K562 (cell line): ENCODE results near the gene AUNIP. TPM values are rescaled to one million over a fixed set of nuclear protein-coding genes. Genes with fewer than 3 reads are reported as not detected.

ENCODE experiments used
- CHD1 ChIP-seq: fragments of 200-600 bp; sonication (generic); IDR thresholded peaks from one replicate; pipeline ENCODE4 v1.6.1; 2012; ENCODE audit warnings: mild to moderate bottlenecking, moderate library complexity, low read length, inconsistent platforms
- CREM ChIP-seq: IDR thresholded peaks from 2 replicates; pipeline ENCODE4 v1.6.1; 2014; ENCODE audit warnings: antibody characterized with exemption, low read depth
- PML ChIP-seq: IDR thresholded peaks from 2 replicates; pipeline ENCODE4 v1.6.1; 2012; ENCODE audit warnings: low read length, inconsistent platforms
- POLR2AphosphoS2 ChIP-seq: IDR thresholded peaks from 2 replicates; pipeline ENCODE4 v1.6.1; 2012; ENCODE audit warnings: low read length, improper control_type of control experiment
- SMAD4 ChIP-seq: fragments of 250-450 bp; sonication (Bioruptor Pico); conservative IDR thresholded peaks from 2 replicates; pipeline ENCODE4 v1.8.0; 2021; ENCODE audit warnings: inconsistent platforms, mild to moderate bottlenecking, moderate library complexity
- TEAD2 ChIP-seq: fragments of 450-650 bp; IDR thresholded peaks from 2 replicates; pipeline ENCODE4 v1.6.1; 2016; ENCODE audit warnings: missing genetic modification characterization, control low read depth, missing compliant biosample characterization
- TGIF2 ChIP-seq: sonication (generic); formaldehyde crosslinking; IDR thresholded peaks from 2 replicates; pipeline ENCODE4 v1.8.1; 2022; ENCODE audit warnings: mild to moderate bottlenecking, missing genetic modification reagents, moderate library complexity
- WHSC1 ChIP-seq: IDR thresholded peaks from one replicate; pipeline ENCODE4 v1.6.1; 2012; ENCODE audit warnings: low read length, control low read depth, inconsistent platforms
- ZNF324 ChIP-seq: fragments of 250-450 bp; sonication (Bioruptor Pico); IDR thresholded peaks from 2 replicates; pipeline ENCODE4 v1.4.0; 2020; ENCODE audit warnings: mild to moderate bottlenecking
- ZNF583 ChIP-seq: fragments of 250-450 bp; sonication (Bioruptor Pico); IDR thresholded peaks from 2 replicates; pipeline ENCODE4 v1.4.0; 2020
- polyA plus RNA-seq, 8 experiments: library from polyadenylated mRNA; depleted of rRNA in 4 of 8; stranded (reverse) in 5 of 8; unstranded in 3 of 8; fragments of >200 nt; fragmentation: Nextera tagmentation in 2 of 8; fragmentation: Illumina TruSeq in 1 of 8; extraction: Ambion mirVana in 2 of 8; extraction: Trizol in 1 of 8; gene quantifications; 2 replicates each; pipeline versions ENCODE4 v1.2.1 to v1.2.3, GENCODE V29; 2011 to 2014; ENCODE audit warnings: inconsistent platforms in 1 of 8, missing spikeins in 1 of 8
- total RNA-seq, 7 experiments: library from RNA; depleted of rRNA in 6 of 7; stranded (reverse); fragments of >200 nt in 6 of 7; fragmentation: Illumina TruSeq in 2 of 7; extraction: Trizol in 2 of 7; gene quantifications; 2 replicates each; pipeline versions ENCODE4 v1.2.1 to v1.2.3, GENCODE V29; 2011 to 2021; ENCODE audit warnings: low replicate concordance in 1 of 7
- TF ChIP-seq, protein P1 (sequence below), 2 experiments: fragments of 250-450 bp in 1 of 2; fragments of 450-650 bp in 1 of 2; sonication (Bioruptor Pico) in 1 of 2; IDR thresholded peaks; 2 replicates each; pipeline versions ENCODE4 v1.6.1 to v1.8.0; 2016 to 2021; ENCODE audit warnings: mild to moderate bottlenecking in 2 of 2, moderate library complexity in 2 of 2, missing compliant biosample characterization in 1 of 2, missing genetic modification characterization in 1 of 2
- TF ChIP-seq, protein P2 (sequence below), 2 experiments: IDR thresholded peaks; 2 replicates each; pipeline ENCODE4 v1.6.1; 2012; ENCODE audit warnings: improper control_type of control experiment in 2 of 2, low read depth in 2 of 2, low read length in 2 of 2, borderline replicate concordance in 1 of 2
- TF ChIP-seq, protein P3 (sequence below): fragments of 450-650 bp; formaldehyde crosslinking; IDR thresholded peaks from 2 replicates; pipeline ENCODE4 v1.4.0; 2022; ENCODE audit warnings: missing genetic modification characterization
- TF ChIP-seq, protein P4 (sequence below): fragments of 450-650 bp; formaldehyde crosslinking; IDR thresholded peaks from 2 replicates; pipeline ENCODE4 v1.4.0; 2022; ENCODE audit warnings: missing genetic modification characterization
- TF ChIP-seq, protein P5 (sequence below): fragments of 450-650 bp; formaldehyde crosslinking; IDR thresholded peaks from 2 replicates; pipeline ENCODE4 v1.4.0; 2020; ENCODE audit warnings: mild to moderate bottlenecking

Gene AUNIP
- total and polyA plus RNA-seq, 9 of the 15 experiments (the other 6 are each of a cell fraction or from before 2014, with no cell fraction given): 12.1 to 53.8 (median 47.1) TPM

DNA sequence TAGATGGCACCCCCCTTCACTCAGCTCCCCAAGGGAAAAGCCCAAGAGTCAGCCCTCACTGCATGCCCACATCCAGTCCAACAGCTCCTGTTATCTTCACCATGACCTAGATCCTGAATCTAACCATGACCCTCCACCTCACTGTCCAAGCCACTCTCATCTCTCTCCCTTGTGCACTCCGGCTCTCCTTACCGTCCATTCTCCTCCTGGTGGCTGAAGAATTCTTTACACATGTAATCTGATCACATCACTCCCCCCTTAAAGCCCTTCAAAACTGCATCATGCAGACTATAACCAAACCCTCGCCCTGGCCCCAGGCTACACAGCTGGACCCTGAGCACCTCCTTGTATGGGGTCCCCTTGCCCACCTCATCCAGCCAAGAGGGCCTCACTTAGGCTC is 30.2 kb upstream of the AUNIP start (continued):
- TF ChIP-seq, protein P1, sequence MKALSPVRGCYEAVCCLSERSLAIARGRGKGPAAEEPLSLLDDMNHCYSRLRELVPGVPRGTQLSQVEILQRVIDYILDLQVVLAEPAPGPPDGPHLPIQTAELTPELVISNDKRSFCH (CRISPR knock-in tag; IDR thresholded peaks at IDR 0.05): no peak
- TF ChIP-seq, protein P1 (tag; IDR thresholded peaks at IDR 0.05): no peak
- TF ChIP-seq CHD1 (no peak), TGIF2 (CRISPR knock-in tag) (no peak), ZNF324 (CRISPR knock-in tag) (no peak), POLR2AphosphoS2 (no peak), PML (no peak), CREM (0 out of 2 replicates have a peak, but pooled peaks have one; percentile 23), TEAD2 (tag) (no peak), ZNF583 (CRISPR knock-in tag) (0 out of 2 replicates have a peak, but pooled peaks have one; percentile 46), SMAD4 (peak; percentile 15; the same call in 1 of the 2 replicates), WHSC1 (no peak)
- TF ChIP-seq, protein P2, sequence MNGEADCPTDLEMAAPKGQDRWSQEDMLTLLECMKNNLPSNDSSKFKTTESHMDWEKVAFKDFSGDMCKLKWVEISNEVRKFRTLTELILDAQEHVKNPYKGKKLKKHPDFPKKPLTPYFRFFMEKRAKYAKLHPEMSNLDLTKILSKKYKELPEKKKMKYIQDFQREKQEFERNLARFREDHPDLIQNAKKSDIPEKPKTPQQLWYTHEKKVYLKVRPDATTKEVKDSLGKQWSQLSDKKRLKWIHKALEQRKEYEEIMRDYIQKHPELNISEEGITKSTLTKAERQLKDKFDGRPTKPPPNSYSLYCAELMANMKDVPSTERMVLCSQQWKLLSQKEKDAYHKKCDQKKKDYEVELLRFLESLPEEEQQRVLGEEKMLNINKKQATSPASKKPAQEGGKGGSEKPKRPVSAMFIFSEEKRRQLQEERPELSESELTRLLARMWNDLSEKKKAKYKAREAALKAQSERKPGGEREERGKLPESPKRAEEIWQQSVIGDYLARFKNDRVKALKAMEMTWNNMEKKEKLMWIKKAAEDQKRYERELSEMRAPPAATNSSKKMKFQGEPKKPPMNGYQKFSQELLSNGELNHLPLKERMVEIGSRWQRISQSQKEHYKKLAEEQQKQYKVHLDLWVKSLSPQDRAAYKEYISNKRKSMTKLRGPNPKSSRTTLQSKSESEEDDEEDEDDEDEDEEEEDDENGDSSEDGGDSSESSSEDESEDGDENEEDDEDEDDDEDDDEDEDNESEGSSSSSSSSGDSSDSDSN (IDR thresholded peaks at IDR 0.05; ENCODE audit: borderline replicate concordance in 1 of 2, low read depth in 2 of 2, low read length in 2 of 2): no peak
- TF ChIP-seq, protein P3, sequence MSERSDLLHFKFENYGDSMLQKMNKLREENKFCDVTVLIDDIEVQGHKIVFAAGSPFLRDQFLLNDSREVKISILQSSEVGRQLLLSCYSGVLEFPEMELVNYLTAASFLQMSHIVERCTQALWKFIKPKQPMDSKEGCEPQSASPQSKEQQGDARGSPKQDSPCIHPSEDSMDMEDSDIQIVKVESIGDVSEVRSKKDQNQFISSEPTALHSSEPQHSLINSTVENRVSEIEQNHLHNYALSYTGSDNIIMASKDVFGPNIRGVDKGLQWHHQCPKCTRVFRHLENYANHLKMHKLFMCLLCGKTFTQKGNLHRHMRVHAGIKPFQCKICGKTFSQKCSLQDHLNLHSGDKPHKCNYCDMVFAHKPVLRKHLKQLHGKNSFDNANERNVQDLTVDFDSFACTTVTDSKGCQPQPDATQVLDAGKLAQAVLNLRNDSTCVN (CRISPR knock-in tag): peak; percentile 64; the same call in 1 of the 2 replicates
- TF ChIP-seq, protein P4, sequence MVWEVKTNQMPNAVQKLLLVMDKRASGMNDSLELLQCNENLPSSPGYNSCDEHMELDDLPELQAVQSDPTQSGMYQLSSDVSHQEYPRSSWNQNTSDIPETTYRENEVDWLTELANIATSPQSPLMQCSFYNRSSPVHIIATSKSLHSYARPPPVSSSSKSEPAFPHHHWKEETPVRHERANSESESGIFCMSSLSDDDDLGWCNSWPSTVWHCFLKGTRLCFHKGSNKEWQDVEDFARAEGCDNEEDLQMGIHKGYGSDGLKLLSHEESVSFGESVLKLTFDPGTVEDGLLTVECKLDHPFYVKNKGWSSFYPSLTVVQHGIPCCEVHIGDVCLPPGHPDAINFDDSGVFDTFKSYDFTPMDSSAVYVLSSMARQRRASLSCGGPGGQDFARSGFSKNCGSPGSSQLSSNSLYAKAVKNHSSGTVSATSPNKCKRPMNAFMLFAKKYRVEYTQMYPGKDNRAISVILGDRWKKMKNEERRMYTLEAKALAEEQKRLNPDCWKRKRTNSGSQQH: 0 out of 2 replicates have a peak, but pooled peaks have one; percentile 41
- TF ChIP-seq, protein P5, sequence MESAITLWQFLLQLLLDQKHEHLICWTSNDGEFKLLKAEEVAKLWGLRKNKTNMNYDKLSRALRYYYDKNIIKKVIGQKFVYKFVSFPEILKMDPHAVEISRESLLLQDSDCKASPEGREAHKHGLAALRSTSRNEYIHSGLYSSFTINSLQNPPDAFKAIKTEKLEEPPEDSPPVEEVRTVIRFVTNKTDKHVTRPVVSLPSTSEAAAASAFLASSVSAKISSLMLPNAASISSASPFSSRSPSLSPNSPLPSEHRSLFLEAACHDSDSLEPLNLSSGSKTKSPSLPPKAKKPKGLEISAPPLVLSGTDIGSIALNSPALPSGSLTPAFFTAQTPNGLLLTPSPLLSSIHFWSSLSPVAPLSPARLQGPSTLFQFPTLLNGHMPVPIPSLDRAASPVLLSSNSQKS (CRISPR knock-in tag): no peak
